Panc1 (cell line): ENCODE data around the gene OR52W1. TPM values are rescaled to one million over a fixed set of nuclear protein-coding genes. Genes with fewer than 3 reads are reported as not detected.

Experiments used
- ATAC-seq: fragments of 200-7000 bp; cut with Tn5 transposase; 2 replicates; pipeline ENCODE4 v1.9.1; 2020; ENCODE audit warnings: mild to moderate bottlenecking, moderate library complexity
- BruUV-seq: library from RNA; stranded (reverse); fragments of 400-500 nt; replicated peaks from 2 replicates; lab custom pipeline; 2021; lab: Mats Ljungman, UMichigan
- CTCF ChIA-PET: fragments of 300-600 bp; sonication (Branson Sonifier 250); formaldehyde crosslinking; loops from one replicate; lab custom pipeline; 2022; ENCODE audit warnings: antibody characterized with exemption; lab: Charles Lee
- POLR2A ChIA-PET: fragments of 300-600 bp; sonication (Branson Sonifier 250); formaldehyde crosslinking; loops from one replicate; lab custom pipeline; 2022; ENCODE audit warnings: antibody characterized with exemption; lab: Charles Lee
- DNase-seq: peaks from one replicate; pipeline ENCODE4 v3.0.0-alpha.2; 2010; ENCODE audit warnings: low read depth, low spot score
- H3K27ac ChIP-seq: 2 replicates; pipeline ENCODE4 v1.5.1; 2011; ENCODE audit warnings: mild to moderate bottlenecking, low read length, inconsistent platforms
- H3K27me3 ChIP-seq: fragments of 200-500 bp; sonication (Bioruptor generic); 2 replicates; pipeline ENCODE4 v1.6.0; 2014; ENCODE audit warnings: low read length, inconsistent platforms; ENCODE audit not compliant: control insufficient read depth, insufficient read depth
- H3K36me3 ChIP-seq: fragments of 200-500 bp; sonication (Bioruptor generic); 2 replicates; pipeline ENCODE4 v1.5.1; 2014; ENCODE audit warnings: inconsistent platforms, mild to moderate bottlenecking, low read length, moderate library complexity; ENCODE audit not compliant: control insufficient read depth, insufficient read depth
- H3K4me1 ChIP-seq: 2 replicates; pipeline ENCODE4 v1.5.1; 2011; ENCODE audit warnings: inconsistent platforms, mild to moderate bottlenecking, low read length, moderate library complexity; ENCODE audit not compliant: control insufficient read depth, insufficient read depth
- H3K4me3 ChIP-seq, 2 experiments: 2 replicates each; pipeline ENCODE4 v1.5.1; 2011 to 2012; ENCODE audit warnings: low read depth in 2 of 2, low read length in 2 of 2, mild to moderate bottlenecking in 2 of 2, inconsistent platforms in 1 of 2, moderate library complexity in 1 of 2
- H3K9me3 ChIP-seq: fragments of 200-500 bp; sonication (Bioruptor generic); 2 replicates; pipeline ENCODE4 v1.5.1; 2014; ENCODE audit warnings: low read depth, mild to moderate bottlenecking, inconsistent platforms, low read length, moderate library complexity; ENCODE audit not compliant: control insufficient read depth, insufficient read depth
- CTCF ChIP-seq: fragments of 450-650 bp; IDR thresholded peaks from 2 replicates; pipeline ENCODE4 v1.5.1; 2017; ENCODE audit warnings: mild to moderate bottlenecking
- POLR2AphosphoS5 ChIP-seq: IDR thresholded peaks from 2 replicates; pipeline ENCODE4 v1.6.1; 2012; ENCODE audit warnings: mild to moderate bottlenecking, low read depth, low read length, moderate library complexity
- REST ChIP-seq, 2 experiments: IDR thresholded peaks; 2 replicates each; pipeline ENCODE4 v1.6.1; 2011 to 2012; ENCODE audit warnings: low read depth in 2 of 2, control low read depth in 1 of 2, low read length in 1 of 2, mild to moderate bottlenecking in 1 of 2, moderate library complexity in 1 of 2; ENCODE audit not compliant: insufficient read depth in 1 of 2
- SIN3A ChIP-seq: IDR thresholded peaks from 2 replicates; pipeline ENCODE4 v1.6.1; 2012; ENCODE audit warnings: low read depth, mild to moderate bottlenecking, low read length, moderate library complexity, borderline replicate concordance; ENCODE audit not compliant: insufficient read depth
- TCF7L2 ChIP-seq: IDR thresholded peaks from 2 replicates; pipeline ENCODE4 v1.6.1; 2011; ENCODE audit warnings: mild to moderate bottlenecking, low read depth, low read length, inconsistent platforms
- in situ Hi-C: cut with HindIII; loops from 2 replicates; pipeline ENCODE4 v1.10.0; 2016; ENCODE audit warnings: low sequenced_read_pairs, low pct_unique_long_range_greater_than_20kb
- intact Hi-C: fragments of 100-400 bp; cut with micrococcal nuclease; formaldehyde crosslinking; loops from one replicate; pipeline ENCODE4 v1.10.0; 2022; ENCODE audit not compliant: unreplicated experiment
- total RNA-seq: library from RNA; stranded (reverse); gene quantifications from one replicate; pipeline ENCODE4 v1.2.1, GENCODE V29; 2021; ENCODE audit not compliant: unreplicated experiment

The OR52W1 gene
- total RNA-seq, 1 experiment from 2014 or later, result not detected

GRCh38 chr11:6191742-6192141, 7.3 kb upstream of the OR52W1 start:
- Histone ChIP-seq H3K27me3 (peaks cover 3% of the 10 kb centered on the region; the same call in 1 of the 2 replicates), H3K4me3 (no peak overlapping the region), H3K4me1 (no peaks in the 10 kb centered on the region), H3K36me3 (no peaks in the 10 kb centered on the region), H3K27ac (no peak overlapping the region), H3K9me3 (no peaks in the 10 kb centered on the region)
- no peak for DNase-seq
- ChIA-PET CTCF (no interaction called here), POLR2A (no interaction called here)
- TF ChIP-seq TCF7L2 (no peak), REST (IDR thresholded peaks at IDR 0.05; ENCODE audit: insufficient read depth in 1 of 2, low read depth in 2 of 2, low read length in 1 of 2) (no peak), SIN3A (no peak), POLR2AphosphoS5 (no peak), CTCF (no peak)
- ATAC-seq, result no peak
- in situ Hi-C loops (no loop called here), intact Hi-C loops (no loop called here)
- no TSS peak for BruUV-seq

- Histone ChIP-seq H3K4me3 (no peak overlapping the region), H3K36me3 (no peaks in the 10 kb centered on the region), H3K27ac (no peak overlapping the region), H3K4me1 (no peaks in the 10 kb centered on the region), H3K27me3 (peaks cover 3% of the 10 kb centered on the region; the same call in 1 of the 2 replicates), H3K9me3 (no peaks in the 10 kb centered on the region)
- ATAC-seq (no peak; the same call in 1 of the 2 replicates), DNase-seq (no peak)
- BruUV-seq, result no TSS peak
- in situ Hi-C loops, result no loop called here
- CTCF ChIA-PET, result no interaction called here
- TF ChIP-seq REST (IDR thresholded peaks at IDR 0.05; ENCODE audit: insufficient read depth in 1 of 2, low read depth in 2 of 2, low read length in 1 of 2), result no peak
- TF ChIP-seq SIN3A, result no peak
- TF ChIP-seq POLR2AphosphoS5, result no peak
- no peak for TF ChIP-seq TCF7L2
- no peak for TF ChIP-seq CTCF
- POLR2A ChIA-PET, result no interaction called here
- intact Hi-C loops, result no loop called here
Measured at GRCh38 chr11:6194065-6194581, 4.9 kb upstream of the OR52W1 start.
